H9 (cell line): ENCODE measurements around the gene TNPO3. TPM values are rescaled to one million over a fixed set of nuclear protein-coding genes. Genes with fewer than 3 reads are reported as not detected.
A peak's percentile ranks its signal among the peaks of the same experiment; 100 is the strongest.

Experiments used
- DNase-seq: peaks from one replicate; pipeline ENCODE4 v3.0.0-alpha.2; 2017
- H2AFZ ChIP-seq: one replicate; pipeline ENCODE4 v1.6.1; 2013; ENCODE audit warnings: mild to moderate bottlenecking, low read length, control low read depth, moderate library complexity
- H2AK5ac ChIP-seq: 2 replicates; pipeline ENCODE4 v1.6.1; 2013; ENCODE audit warnings: low read length, control low read depth, mixed read lengths; ENCODE audit not compliant: insufficient read length
- H2BK120ac ChIP-seq: one replicate; pipeline ENCODE4 v1.6.1; 2013; ENCODE audit warnings: low read depth, mild to moderate bottlenecking, low read length, control low read depth, inconsistent platforms; ENCODE audit not compliant: poor library complexity, severe bottlenecking
- H2BK12ac ChIP-seq: 2 replicates; pipeline ENCODE4 v1.6.1; 2013; ENCODE audit warnings: low read length, control low read depth, mixed read lengths, low read depth; ENCODE audit not compliant: insufficient read length
- H2BK15ac ChIP-seq: 2 replicates; pipeline ENCODE4 v1.6.1; 2013; ENCODE audit warnings: low read depth, low read length, control low read depth
- H2BK20ac ChIP-seq: one replicate; pipeline ENCODE4 v1.6.1; 2013; ENCODE audit warnings: low read depth, mild to moderate bottlenecking, low read length, control low read depth, inconsistent platforms; ENCODE audit not compliant: poor library complexity, severe bottlenecking
- H2BK5ac ChIP-seq: 2 replicates; pipeline ENCODE4 v1.6.1; 2013; ENCODE audit warnings: low read length, control low read depth, mixed read lengths; ENCODE audit not compliant: insufficient read length
- H3K14ac ChIP-seq: 2 replicates; pipeline ENCODE4 v1.6.1; 2013; ENCODE audit warnings: low read length, control low read depth; ENCODE audit not compliant: insufficient read depth
- H3K18ac ChIP-seq: 2 replicates; pipeline ENCODE4 v1.6.1; 2013; ENCODE audit warnings: low read depth, mild to moderate bottlenecking, mixed read lengths, low read length, control low read depth; ENCODE audit not compliant: insufficient read length
- H3K23ac ChIP-seq: 2 replicates; pipeline ENCODE4 v1.6.1; 2013; ENCODE audit warnings: low read length, control low read depth, mixed read lengths, low read depth; ENCODE audit not compliant: insufficient read length
- H3K23me2 ChIP-seq: 2 replicates; pipeline ENCODE4 v1.6.1; 2013; ENCODE audit warnings: low read depth, mild to moderate bottlenecking, mixed read lengths, low read length, control low read depth; ENCODE audit not compliant: insufficient read length, poor library complexity, severe bottlenecking
- H3K27ac ChIP-seq: 2 replicates; pipeline ENCODE4 v1.5.1; 2013; ENCODE audit warnings: low read length, control low read depth, mixed read lengths, low read depth; ENCODE audit not compliant: insufficient read length
- H3K27me3 ChIP-seq: 2 replicates; pipeline ENCODE4 v1.6.1; 2013; ENCODE audit warnings: low read length, control low read depth, inconsistent platforms; ENCODE audit not compliant: insufficient read depth
- H3K4ac ChIP-seq: 2 replicates; pipeline ENCODE4 v1.6.1; 2013; ENCODE audit warnings: low read depth, mild to moderate bottlenecking, control low read depth, inconsistent platforms, low read length, moderate library complexity
- H3K4me1 ChIP-seq: 2 replicates; pipeline ENCODE4 v1.6.1; 2013; ENCODE audit warnings: low read length, control low read depth, inconsistent platforms; ENCODE audit not compliant: insufficient read depth
- H3K4me2 ChIP-seq: 2 replicates; pipeline ENCODE4 v1.6.1; 2013; ENCODE audit warnings: low read length, control low read depth, mixed read lengths; ENCODE audit not compliant: insufficient read length, insufficient read depth
- H3K56ac ChIP-seq: 2 replicates; pipeline ENCODE4 v1.6.1; 2013; ENCODE audit warnings: low read depth, mild to moderate bottlenecking, mixed read lengths, low read length, control low read depth; ENCODE audit not compliant: insufficient read length
- H3K79me1 ChIP-seq: 2 replicates; pipeline ENCODE4 v1.6.1; 2013; ENCODE audit warnings: low read depth, mild to moderate bottlenecking, moderate library complexity, low read length, control low read depth, inconsistent platforms; ENCODE audit not compliant: insufficient read depth, poor library complexity, severe bottlenecking
- H3K79me2 ChIP-seq: 2 replicates; pipeline ENCODE4 v1.6.1; 2013; ENCODE audit warnings: low read length, control low read depth, inconsistent platforms; ENCODE audit not compliant: insufficient read depth
- H3K9ac ChIP-seq: 2 replicates; pipeline ENCODE4 v1.6.1; 2013; ENCODE audit warnings: low read length, control low read depth, mixed read lengths; ENCODE audit not compliant: insufficient read length; ENCODE audit errors: extremely low read depth
- H3K9me3 ChIP-seq: one replicate; pipeline ENCODE4 v1.6.1; 2013; ENCODE audit warnings: low read depth, low read length, inconsistent platforms; ENCODE audit not compliant: control insufficient read depth
- H3T11ph ChIP-seq: one replicate; pipeline ENCODE4 v1.6.1; 2013; ENCODE audit warnings: mild to moderate bottlenecking, low read length, control low read depth, inconsistent platforms
- H4K20me1 ChIP-seq: one replicate; pipeline ENCODE4 v1.6.1; 2013; ENCODE audit not compliant: control insufficient read depth, insufficient read length, insufficient read depth
- H4K5ac ChIP-seq: 2 replicates; pipeline ENCODE4 v1.6.1; 2013; ENCODE audit warnings: low read depth, mild to moderate bottlenecking, mixed read lengths, low read length, control low read depth; ENCODE audit not compliant: insufficient read length
- H4K8ac ChIP-seq: replicated peaks from 2 replicates; pipeline ENCODE4 v1.6.1; 2013; ENCODE audit warnings: low read length, control low read depth, mixed read lengths, low read depth; ENCODE audit not compliant: insufficient read length
- H4K91ac ChIP-seq: 2 replicates; pipeline ENCODE4 v1.6.1; 2013; ENCODE audit warnings: low read depth, mild to moderate bottlenecking, moderate library complexity, mixed read lengths, low read length, control low read depth; ENCODE audit not compliant: insufficient read length
- H3K27ac Mint-ChIP-seq, 3 experiments: 2 replicates in 2 of 3; 3 replicates in 1 of 3; pipeline ENCODE4 v1.8.0; 2020 to 2021; ENCODE audit warnings: mixed read lengths in 3 of 3, mild to moderate bottlenecking in 1 of 3, moderate library complexity in 1 of 3
- H3K27me3 Mint-ChIP-seq: 2 replicates; pipeline ENCODE4 v1.8.0; 2021; ENCODE audit warnings: low read depth, mild to moderate bottlenecking, moderate library complexity, mixed read lengths
- H3K36me3 Mint-ChIP-seq, 3 experiments: 2 replicates in 2 of 3; 3 replicates in 1 of 3; pipeline ENCODE4 v1.8.0; 2020 to 2021; ENCODE audit warnings: low read depth in 3 of 3, mixed read lengths in 3 of 3; ENCODE audit not compliant: insufficient read depth in 1 of 3
- H3K4me1 Mint-ChIP-seq, 2 experiments: 2 replicates each; pipeline ENCODE4 v1.8.0; 2020; ENCODE audit warnings: mixed read lengths in 2 of 2
- H3K4me3 Mint-ChIP-seq, 2 experiments: 2 replicates in 1 of 2; 3 replicates in 1 of 2; pipeline ENCODE4 v1.8.0; 2020 to 2021; ENCODE audit warnings: mild to moderate bottlenecking in 2 of 2, mixed read lengths in 2 of 2, moderate library complexity in 1 of 2
- H3K9me3 Mint-ChIP-seq, 2 experiments: 2 replicates in 1 of 2; 3 replicates in 1 of 2; pipeline ENCODE4 v1.8.0; 2020; ENCODE audit warnings: mild to moderate bottlenecking in 2 of 2, mixed read lengths in 2 of 2, moderate library complexity in 1 of 2
- WGBS: extraction: QIAGEN DNeasy Blood & Tissue Kit; methylation state at CpG from one replicate; pipeline ENCODE4 v1.1.7; 2013; ENCODE audit warnings: missing lambda C conversion rate, low lambda C conversion rate, mixed read lengths; ENCODE audit not compliant: insufficient read length; ENCODE audit errors: extremely low coverage; 5-methylcytosine and 5-hydroxymethylcytosine counted together
- total RNA-seq: library from RNA; stranded (reverse); gene quantifications from 2 replicates; pipeline ENCODE4 v1.2.1, GENCODE V29; 2021
- TF ChIP-seq, protein P1 (sequence below): fragments of 200-600 bp; sonication (generic); conservative IDR thresholded peaks from 3 replicates; pipeline ENCODE4 v1.8.0; 2021; ENCODE audit warnings: antibody characterized with exemption, mild to moderate bottlenecking

TNPO3 gene
- total RNA-seq, 1 experiment from 2014 or later, result 90.1 TPM

DNA sequence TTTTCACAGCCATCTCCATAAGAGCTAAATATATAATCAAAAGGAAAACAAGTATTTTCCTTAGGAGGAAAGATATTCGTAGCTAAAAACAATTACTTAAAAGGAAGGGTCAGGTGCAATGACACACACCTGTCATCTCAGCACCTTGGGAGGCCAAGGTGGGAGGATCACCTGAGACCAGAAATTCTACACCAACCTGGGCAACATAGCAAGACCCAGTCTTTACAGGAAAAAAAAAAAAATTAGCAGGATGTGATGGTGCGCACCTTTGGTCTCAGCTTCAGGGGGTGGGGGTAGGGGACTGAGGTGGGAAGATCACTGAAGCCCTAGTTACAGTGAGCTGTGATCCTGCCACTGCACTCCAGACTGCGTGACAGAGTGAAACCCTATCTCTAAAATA, 11.9 kb downstream of the TNPO3 start:
- H3K4ac ChIP-seq, result no peak overlapping the region
- no peak overlapping the region for H2AFZ ChIP-seq
- Mint-ChIP-seq H3K4me3 (no peak overlapping the region), H3K4me1 (peaks cover 31 to 41% of the 10 kb centered on the region in 2 experiments), H3K9me3 (no peaks in the 10 kb centered on the region; a peak in 1 of 5 replicates), H3K27me3 (no peaks in the 10 kb centered on the region), H3K27ac (peak overlapping the region in 2 of 3 experiments; percentile 54 to 96; a peak in 4 of 7 replicates), H3K36me3 (peaks cover 14 to 23% (median 17%) of the 10 kb centered on the region in 3 experiments; a peak in 6 of 7 replicates)
- H3K23me2 ChIP-seq, result no peaks in the 10 kb centered on the region
- H3K23ac ChIP-seq, result no peak overlapping the region
- H2BK15ac ChIP-seq, result no peak overlapping the region
- H4K8ac ChIP-seq, result no peak overlapping the region
- no peak overlapping the region for H2BK5ac ChIP-seq
- no peak overlapping the region for H3K18ac ChIP-seq
- no peak overlapping the region for H2BK12ac ChIP-seq
- H3T11ph ChIP-seq, result no peak overlapping the region
- no peak overlapping the region for H2AK5ac ChIP-seq
- H4K91ac ChIP-seq, result no peak overlapping the region
- H3K56ac ChIP-seq, result no peak overlapping the region
- H4K5ac ChIP-seq, result no peak overlapping the region
- peaks cover 22% of the 10 kb centered on the region; the same call in 1 of the 2 replicates for H3K79me2 ChIP-seq
- H2BK120ac ChIP-seq, result no peak overlapping the region
- H2BK20ac ChIP-seq, result no peak overlapping the region
- H3K9ac ChIP-seq, result no peak overlapping the region
- no CpG with 5 or more reads among the region's 3 CpGs for WGBS
- no peaks in the 10 kb centered on the region for H3K9me3 ChIP-seq
- no peak for DNase-seq
- H3K4me1 ChIP-seq, result no peaks in the 10 kb centered on the region; the same call in 1 of the 2 replicates
- no peak overlapping the region for H3K14ac ChIP-seq
- TF ChIP-seq, protein P1, sequence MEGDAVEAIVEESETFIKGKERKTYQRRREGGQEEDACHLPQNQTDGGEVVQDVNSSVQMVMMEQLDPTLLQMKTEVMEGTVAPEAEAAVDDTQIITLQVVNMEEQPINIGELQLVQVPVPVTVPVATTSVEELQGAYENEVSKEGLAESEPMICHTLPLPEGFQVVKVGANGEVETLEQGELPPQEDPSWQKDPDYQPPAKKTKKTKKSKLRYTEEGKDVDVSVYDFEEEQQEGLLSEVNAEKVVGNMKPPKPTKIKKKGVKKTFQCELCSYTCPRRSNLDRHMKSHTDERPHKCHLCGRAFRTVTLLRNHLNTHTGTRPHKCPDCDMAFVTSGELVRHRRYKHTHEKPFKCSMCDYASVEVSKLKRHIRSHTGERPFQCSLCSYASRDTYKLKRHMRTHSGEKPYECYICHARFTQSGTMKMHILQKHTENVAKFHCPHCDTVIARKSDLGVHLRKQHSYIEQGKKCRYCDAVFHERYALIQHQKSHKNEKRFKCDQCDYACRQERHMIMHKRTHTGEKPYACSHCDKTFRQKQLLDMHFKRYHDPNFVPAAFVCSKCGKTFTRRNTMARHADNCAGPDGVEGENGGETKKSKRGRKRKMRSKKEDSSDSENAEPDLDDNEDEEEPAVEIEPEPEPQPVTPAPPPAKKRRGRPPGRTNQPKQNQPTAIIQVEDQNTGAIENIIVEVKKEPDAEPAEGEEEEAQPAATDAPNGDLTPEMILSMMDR, result no peak
- H3K27ac ChIP-seq, result no peak overlapping the region
- no peaks in the 10 kb centered on the region for H3K27me3 ChIP-seq
- no peak overlapping the region for H3K4me2 ChIP-seq
- H4K20me1 ChIP-seq, result no peaks in the 10 kb centered on the region
- peaks cover 11% of the 10 kb centered on the region for H3K79me1 ChIP-seq
